WERI-Rb-1 (cell line): ENCODE measurements around the gene NFE2L2.
"Not testable (repeated sequence)": the region's sequence is repeated elsewhere in the genome, so short reads cannot be mapped to it uniquely, and the experiment has no call there.

Source experiments
- DNase-seq: peaks from one replicate; pipeline ENCODE4 v3.0.0-alpha.2; 2020
- H3K27ac ChIP-seq: fragments of 250-450 bp; sonication (Bioruptor Pico); 2 replicates; pipeline ENCODE4 v1.5.1; 2020; ENCODE audit warnings: mild to moderate bottlenecking, moderate library complexity
- H3K27me3 ChIP-seq: fragments of 250-450 bp; sonication (Bioruptor Pico); 2 replicates; pipeline ENCODE4 v1.5.1; 2021; ENCODE audit warnings: mild to moderate bottlenecking, low read depth, moderate library complexity; ENCODE audit not compliant: insufficient read depth, severe bottlenecking
- H3K36me3 ChIP-seq: fragments of 250-450 bp; sonication (Bioruptor Pico); 2 replicates; pipeline ENCODE4 v1.5.1; 2020; ENCODE audit warnings: mild to moderate bottlenecking, moderate library complexity
- H3K4me3 ChIP-seq: 2 replicates; pipeline ENCODE4 v1.5.1; 2011; ENCODE audit warnings: low read depth, mild to moderate bottlenecking, control low read depth, low read length
- H3K9me3 ChIP-seq: fragments of 250-450 bp; sonication (Bioruptor Pico); 2 replicates; pipeline ENCODE4 v1.5.1; 2021; ENCODE audit warnings: mild to moderate bottlenecking, moderate library complexity; ENCODE audit not compliant: severe bottlenecking
- CTCF ChIP-seq: IDR thresholded peaks from 2 replicates; pipeline ENCODE4 v1.5.1; 2011; ENCODE audit warnings: low read depth, mild to moderate bottlenecking, control low read depth, inconsistent platforms, low read length

NFE2L2 gene

GRCh38 chr2:177192788-177193187 lies 71.7 kb downstream of the NFE2L2 start:
- H3K27ac ChIP-seq: no peak overlapping the region
- H3K27me3 ChIP-seq: no peaks in the 10 kb centered on the region
- TF ChIP-seq CTCF: no peak
- H3K36me3 ChIP-seq: no peaks in the 10 kb centered on the region
- H3K9me3 ChIP-seq: no peaks in the 10 kb centered on the region
- H3K4me3 ChIP-seq: no peak overlapping the region
- no peak for DNase-seq

- H3K9me3 ChIP-seq: no peaks in the 10 kb centered on the region
- no peak for TF ChIP-seq CTCF
- no peaks in the 10 kb centered on the region for H3K27me3 ChIP-seq
- no peaks in the 10 kb centered on the region for H3K36me3 ChIP-seq
- H3K4me3 ChIP-seq: no peak overlapping the region
- no peak for DNase-seq
- no peak overlapping the region for H3K27ac ChIP-seq
Observed at GRCh38 chr2:177190941-177191340, 73.6 kb downstream of the NFE2L2 start.

- TF ChIP-seq CTCF: no peak
- DNase-seq: no peak
- H3K36me3 ChIP-seq: no peaks in the 10 kb centered on the region
- H3K9me3 ChIP-seq: no peaks in the 10 kb centered on the region
- H3K27ac ChIP-seq: no peak overlapping the region
- H3K4me3 ChIP-seq: no peak overlapping the region
- no peaks in the 10 kb centered on the region for H3K27me3 ChIP-seq
Observed at GRCh38 chr2:177188482-177189469, 75.8 kb downstream of the NFE2L2 start.

GRCh38 chr2:177187631-177188312 lies 76.8 kb downstream of the NFE2L2 start:
- no peak for TF ChIP-seq CTCF
- Histone ChIP-seq H3K36me3 (no peaks in the 10 kb centered on the region), H3K4me3 (no peak overlapping the region), H3K9me3 (no peaks in the 10 kb centered on the region), H3K27me3 (no peaks in the 10 kb centered on the region), H3K27ac (no peak overlapping the region)
- DNase-seq: no peak

GRCh38 chr2:177186038-177186437 lies 78.5 kb downstream of the NFE2L2 start:
- not testable (repeated sequence) for H3K4me3 ChIP-seq, H3K36me3 ChIP-seq, H3K9me3 ChIP-seq, DNase-seq, H3K27me3 ChIP-seq, H3K27ac ChIP-seq

GRCh38 chr2:177184606-177185005 lies 79.9 kb downstream of the NFE2L2 start:
- H3K27me3 ChIP-seq: no peaks in the 10 kb centered on the region
- H3K4me3 ChIP-seq: no peak overlapping the region
- H3K27ac ChIP-seq: no peak overlapping the region
- H3K9me3 ChIP-seq: no peaks in the 10 kb centered on the region
- no peaks in the 10 kb centered on the region for H3K36me3 ChIP-seq
- no peak for TF ChIP-seq CTCF
- no peak for DNase-seq
